ENCODE measurements around the gene ANKRD37.

The ANKRD37 gene

GRCh38 chr4:185435466-185435865 lies 38.8 kb downstream of the ANKRD37 start:
- H3K4me3 ChIP-seq (ENCODE audit: low read depth, low read length): no peak overlapping the region
- DNase-seq (ENCODE audit: low read depth, low spot score): no peak
- POLR2A ChIA-PET: no interaction called here
- CTCF ChIA-PET: no interaction called here
- no peak for TF ChIP-seq CTCF (IDR thresholded peaks at IDR 0.05; ENCODE audit: insufficient read depth, low read length, missing control alignments)

GRCh38 chr4:185437809-185438208 lies 41.2 kb downstream of the ANKRD37 start:
- CTCF ChIA-PET: interaction anchor here (1.9 kb wide), 1 partner anchor 12 kb away, joined by 5 read pairs; the partner anchor contains the start of gene UFSP2
- no peak for TF ChIP-seq CTCF (IDR thresholded peaks at IDR 0.05; ENCODE audit: insufficient read depth, low read length, missing control alignments)
- no peak overlapping the region for H3K4me3 ChIP-seq (ENCODE audit: low read depth, low read length)
- POLR2A ChIA-PET: no interaction called here
- no peak for DNase-seq (ENCODE audit: low read depth, low spot score)

- ChIA-PET POLR2A (no interaction called here), CTCF (interaction anchor here (1.2 kb wide), 1 partner anchor 16 kb away, joined by 3 read pairs; no protein-coding TSS in a partner anchor)
- no peak for TF ChIP-seq CTCF (IDR thresholded peaks at IDR 0.05; ENCODE audit: insufficient read depth, low read length, missing control alignments)
- DNase-seq (ENCODE audit: low read depth, low spot score): no peak
- no peak overlapping the region for H3K4me3 ChIP-seq (ENCODE audit: low read depth, low read length)
Measured at GRCh38 chr4:185441479-185441878, 44.8 kb downstream of the ANKRD37 start.

- POLR2A ChIA-PET: no interaction called here
Measured at GRCh38 chr4:185445209-185445608, 48.6 kb downstream of the ANKRD37 start.

More at GRCh38 chr4:185445209-185445608, 48.6 kb downstream of the ANKRD37 start:
- TF ChIP-seq CTCF (IDR thresholded peaks at IDR 0.05; ENCODE audit: insufficient read depth, low read length, missing control alignments): no peak
- no peak for DNase-seq (ENCODE audit: low read depth, low spot score)
- CTCF ChIA-PET: interaction anchor here (1.1 kb wide), 1 partner anchor 593 kb away, joined by 3 read pairs; no protein-coding TSS in a partner anchor
- no peak overlapping the region for H3K4me3 ChIP-seq (ENCODE audit: low read depth, low read length)
